ENCODE measurements around the gene VARS1.

The VARS1 gene

DNA sequence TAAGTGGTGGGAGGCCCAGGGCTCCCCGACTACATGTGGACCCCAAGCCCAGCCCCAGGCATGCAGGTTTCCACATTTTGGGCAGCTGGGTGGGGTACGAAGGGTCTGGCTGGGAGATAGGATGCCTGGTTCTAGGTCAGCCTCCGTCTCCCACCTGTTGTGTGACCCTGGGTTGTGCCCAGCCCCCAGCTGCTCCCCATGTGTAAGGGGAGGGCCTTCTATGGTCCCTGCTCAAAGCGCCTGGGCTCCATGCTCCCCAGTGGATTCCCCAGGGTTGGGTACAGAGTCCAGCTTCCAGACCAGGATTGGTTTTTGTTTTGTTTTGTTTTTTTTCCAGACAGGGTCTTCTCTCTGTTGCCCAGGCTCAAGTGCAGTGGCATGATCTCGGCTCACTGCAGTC, 17.4 kb downstream of the VARS1 start:
- Mint-ChIP-seq H3K36me3 (peaks cover 41 to 48% of the 10 kb centered on the region in 2 donors), H3K27me3 (no peaks in the 10 kb centered on the region), H3K27ac (no peak overlapping the region), H3K9me3 (no peaks in the 10 kb centered on the region), H3K4me3 (no peak overlapping the region), H3K4me1 (peaks cover 28 to 38% of the 10 kb centered on the region in 2 donors)
- no peak for DNase-seq
- no peak for ATAC-seq (replicated peaks)

DNA sequence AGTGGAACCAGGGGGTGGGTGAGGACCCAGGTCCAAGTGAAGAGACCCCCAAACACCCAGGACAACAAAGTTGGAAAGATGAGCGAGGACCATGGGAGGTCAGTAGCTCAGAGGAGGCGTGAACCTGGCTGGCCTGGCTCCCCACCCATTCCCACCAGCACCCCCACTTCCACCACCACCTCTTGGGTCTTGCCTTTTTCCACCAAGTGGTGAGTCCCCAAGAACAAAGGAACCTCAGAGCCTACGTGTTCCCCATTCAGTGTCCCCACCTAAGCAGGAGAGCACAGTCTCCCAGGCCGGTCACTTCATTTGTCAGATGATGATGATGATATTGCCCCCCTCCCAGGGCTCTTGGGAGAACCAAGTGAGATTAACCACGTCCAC, 17.9 kb downstream of the VARS1 start:
- DNase-seq (no peak), ATAC-seq (replicated peaks) (no peak)
- Mint-ChIP-seq H3K27ac (peak overlapping the region; percentile 93), H3K36me3 (peaks cover 35 to 45% of the 10 kb centered on the region in 2 donors), H3K9me3 (no peaks in the 10 kb centered on the region), H3K4me3 (peak overlapping the region; percentile 76 to 78), H3K27me3 (no peaks in the 10 kb centered on the region), H3K4me1 (peaks cover 29 to 42% of the 10 kb centered on the region in 2 donors)

DNA sequence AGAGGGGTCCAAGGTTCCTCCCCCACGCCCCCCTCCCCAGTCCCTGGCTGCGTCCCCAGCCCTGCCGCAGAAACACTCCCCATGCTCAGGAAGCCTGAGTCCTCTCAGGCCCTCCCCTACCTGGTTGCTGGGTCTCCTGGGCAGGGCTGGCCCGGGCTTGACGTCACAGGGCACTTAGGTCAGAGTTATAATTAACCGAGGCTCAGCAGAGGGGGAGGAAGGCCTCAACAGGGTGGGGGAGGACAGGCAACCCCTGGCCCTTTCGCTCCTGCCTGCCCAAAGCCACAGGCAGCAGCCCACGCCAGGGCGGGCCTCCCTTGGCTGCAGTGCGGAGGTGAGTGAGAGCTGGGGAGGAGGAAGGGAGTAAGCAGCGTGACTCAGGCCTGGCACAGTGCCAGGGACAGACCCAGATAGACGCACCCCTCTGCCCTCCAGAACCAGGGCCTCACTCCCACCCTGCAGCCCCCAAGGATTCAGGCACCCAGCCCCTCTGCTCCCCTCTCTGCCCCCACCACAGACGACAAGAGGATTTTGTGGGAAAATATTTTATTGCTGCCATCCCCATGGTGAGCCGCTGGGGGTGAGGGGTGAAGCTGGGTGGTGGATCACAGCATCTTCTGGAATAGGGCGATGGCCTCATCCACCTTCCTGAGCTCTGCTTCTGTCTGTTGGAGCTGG, 18.4 kb downstream of the VARS1 start, which contains the start of gene VWA7:
Gene VWA7 (minus strand): TSS at position 340 of the 678 bp plus-strand sequence. CDS start 549 bp downstream, outside the sequence.
- Mint-ChIP-seq H3K4me3 (peak within 1 kb of the TSS; percentile 76 to 78), H3K27ac (peak within 1 kb of the TSS; percentile 96), H3K36me3 (peaks cover 30 to 41% of the 10 kb centered on the region in 2 donors), H3K9me3 (no peaks in the 10 kb centered on the region), H3K27me3 (no peaks in the 10 kb centered on the region), H3K4me1 (peaks cover 29 to 43% of the 10 kb centered on the region in 2 donors)
- ATAC-seq (replicated peaks) (peak; percentile 91 to 93), DNase-seq (peak; percentile 88)

DNA sequence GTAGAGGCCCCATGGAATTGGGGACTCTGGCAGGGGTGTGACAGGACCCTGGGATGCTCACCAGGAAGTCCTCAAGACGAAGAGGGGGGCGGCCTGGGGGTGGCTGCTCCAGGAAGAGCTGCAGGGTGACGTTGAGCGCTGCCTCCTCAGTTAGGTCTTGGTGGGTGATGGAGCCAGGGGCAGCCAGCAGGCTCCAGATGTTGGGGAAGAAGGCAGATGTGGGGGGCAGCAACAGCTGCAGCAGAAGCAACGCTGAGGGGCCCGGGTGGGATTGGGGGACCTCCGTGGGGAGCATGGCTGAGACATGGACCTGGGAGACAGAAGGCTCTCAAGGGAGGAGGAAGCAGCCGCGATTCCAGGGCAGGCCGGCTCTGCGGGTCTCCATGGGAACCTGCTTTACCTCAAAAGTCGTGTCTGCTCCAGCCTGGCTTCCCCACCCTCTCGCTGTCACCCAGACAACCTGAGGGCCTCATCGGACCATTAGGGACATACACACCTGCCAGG, 19.0 kb downstream of the VARS1 start:
- Mint-ChIP-seq H3K27me3 (no peaks in the 10 kb centered on the region), H3K27ac (peak overlapping the region; percentile 96), H3K4me1 (peaks cover 29 to 43% of the 10 kb centered on the region in 2 donors), H3K4me3 (peak overlapping the region; percentile 76 to 78), H3K9me3 (no peaks in the 10 kb centered on the region), H3K36me3 (peaks cover 24 to 37% of the 10 kb centered on the region in 2 donors)
- ATAC-seq (replicated peaks) (peak; percentile 14 to 22), DNase-seq (no peak)

DNA sequence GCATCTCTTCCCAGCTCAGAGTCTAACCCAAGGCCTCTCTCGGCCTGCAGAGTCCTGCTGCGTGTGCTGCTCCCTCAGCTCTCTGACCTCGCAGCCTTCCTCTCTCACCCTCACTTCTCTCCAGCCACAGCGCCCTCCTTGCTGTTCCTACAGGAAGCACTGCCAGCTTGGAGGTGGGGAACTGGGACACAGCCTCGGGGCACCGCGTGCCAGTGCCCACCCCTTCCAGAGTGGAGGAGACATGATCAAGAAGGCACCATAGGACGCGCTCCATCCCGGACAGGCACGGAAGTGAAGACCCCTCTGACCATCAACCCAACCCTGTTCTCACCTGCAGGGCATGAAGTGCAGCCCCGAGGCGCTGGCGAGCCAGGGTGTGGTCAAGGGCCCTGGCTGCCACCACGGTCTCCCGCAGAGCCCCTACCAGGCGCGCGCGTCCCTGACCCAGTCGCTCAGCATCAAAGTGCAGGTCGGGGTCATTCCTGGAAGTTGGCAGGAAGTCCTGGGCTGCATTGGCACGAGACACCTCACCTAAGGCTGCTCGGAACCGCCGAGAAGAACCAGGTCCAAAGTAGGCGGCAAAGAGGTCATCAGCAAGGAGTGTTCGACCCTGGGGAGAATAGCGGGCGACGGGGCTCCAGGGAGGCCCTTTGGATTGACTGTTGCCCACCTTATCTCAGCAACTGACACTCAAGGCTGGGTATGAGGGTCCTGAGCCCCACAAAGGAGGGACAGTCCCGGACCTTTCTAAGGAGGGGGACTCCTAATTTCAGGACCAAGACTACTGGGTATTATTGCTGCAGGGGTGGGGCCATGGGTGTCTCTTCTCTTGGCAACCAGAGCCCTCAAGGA, 19.7 kb downstream of the VARS1 start:
- H3K27ac Mint-ChIP-seq = peak overlapping the region; percentile 96
- H3K36me3 Mint-ChIP-seq = peaks cover 20 to 33% of the 10 kb centered on the region in 2 donors
- no peak for DNase-seq
- peaks cover 29 to 39% of the 10 kb centered on the region in 2 donors for H3K4me1 Mint-ChIP-seq
- ATAC-seq (replicated peaks) = no peak
- no peaks in the 10 kb centered on the region for H3K27me3 Mint-ChIP-seq
- H3K4me3 Mint-ChIP-seq = peak overlapping the region; percentile 76 to 78
- no peaks in the 10 kb centered on the region for H3K9me3 Mint-ChIP-seq

DNA sequence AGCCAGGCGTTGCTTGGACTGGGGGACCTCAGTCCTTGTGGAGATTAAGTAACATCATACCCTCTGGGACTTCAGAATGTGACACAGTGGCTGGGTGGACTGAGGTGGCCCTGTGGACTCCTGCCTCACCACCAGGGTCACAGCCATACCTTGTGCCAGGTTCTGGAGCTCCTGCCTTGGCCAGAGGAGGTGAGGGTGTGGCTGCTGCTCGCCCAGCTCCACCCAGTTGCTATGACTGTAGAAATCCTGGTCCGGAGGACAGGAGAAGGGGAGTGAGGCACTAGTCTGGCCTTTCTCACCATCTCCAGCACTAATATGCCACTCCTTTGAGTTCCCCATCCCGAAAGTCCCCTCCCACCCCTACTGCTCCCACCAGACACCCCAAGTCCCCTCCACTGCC, 20.4 kb downstream of the VARS1 start:
- H3K9me3 Mint-ChIP-seq = no peaks in the 10 kb centered on the region
- peaks cover 13 to 26% of the 10 kb centered on the region in 2 donors for H3K36me3 Mint-ChIP-seq
- H3K4me3 Mint-ChIP-seq = no peak overlapping the region
- no peaks in the 10 kb centered on the region for H3K27me3 Mint-ChIP-seq
- H3K4me1 Mint-ChIP-seq = peaks cover 29 to 38% of the 10 kb centered on the region in 2 donors
- DNase-seq (no peak), ATAC-seq (replicated peaks) (no peak)
- H3K27ac Mint-ChIP-seq = peak overlapping the region; percentile 86

DNA sequence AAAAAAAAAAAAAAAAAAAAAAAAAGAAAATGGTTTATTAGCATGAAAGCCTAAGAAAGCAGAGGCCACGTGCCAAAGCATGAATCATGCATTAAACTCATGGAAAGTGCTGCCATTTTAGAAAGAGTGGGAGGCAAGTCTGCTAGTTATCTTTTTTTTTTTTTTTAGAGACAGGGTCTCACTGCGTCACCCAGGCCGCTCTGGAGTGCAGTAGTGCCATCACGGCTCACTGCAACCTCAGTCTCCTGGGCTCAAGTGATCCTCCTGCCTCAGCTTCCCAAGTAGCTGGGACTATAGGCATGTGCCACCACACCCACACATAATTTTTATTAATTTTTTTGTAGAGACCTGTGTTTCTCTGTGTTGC, 23.6 kb downstream of the VARS1 start:
- H3K4me3 Mint-ChIP-seq = no peak overlapping the region
- ATAC-seq (replicated peaks) (no peak), DNase-seq (no peak)
- H3K4me1 Mint-ChIP-seq = peaks cover 27 to 36% of the 10 kb centered on the region in 2 donors
- no peaks in the 10 kb centered on the region for H3K27me3 Mint-ChIP-seq
- no peaks in the 10 kb centered on the region for H3K9me3 Mint-ChIP-seq
- H3K36me3 Mint-ChIP-seq = peaks cover 0 to 12% of the 10 kb centered on the region in 2 donors
- H3K27ac Mint-ChIP-seq = no peak overlapping the region

DNA sequence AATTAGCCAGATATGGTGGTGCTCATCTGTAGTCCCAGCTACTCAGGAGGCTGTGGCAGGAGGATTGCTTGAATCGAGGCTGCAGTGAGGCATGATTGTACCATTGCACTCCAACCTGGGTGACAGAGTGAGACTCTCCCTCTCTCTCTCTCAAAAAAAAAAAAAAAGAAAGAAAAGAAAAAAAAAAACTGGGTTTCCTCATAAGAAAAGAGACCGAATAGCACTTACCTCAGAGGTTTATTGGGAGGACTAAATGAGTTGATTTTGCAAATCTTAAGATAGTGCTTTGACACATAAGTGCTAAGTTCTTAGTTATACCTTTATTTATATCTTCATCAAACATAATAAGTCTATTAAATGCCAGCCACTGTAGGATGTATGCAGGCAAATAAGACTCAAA, 24.7 kb downstream of the VARS1 start:
- no peak for ATAC-seq (replicated peaks)
- H3K36me3 Mint-ChIP-seq = peaks cover under 1 to 11% of the 10 kb centered on the region in 2 donors
- H3K9me3 Mint-ChIP-seq = no peaks in the 10 kb centered on the region
- DNase-seq = no peak
- peaks cover 22 to 25% of the 10 kb centered on the region in 2 donors for H3K4me1 Mint-ChIP-seq
- no peaks in the 10 kb centered on the region for H3K27me3 Mint-ChIP-seq
- no peak overlapping the region for H3K4me3 Mint-ChIP-seq
- no peak overlapping the region for H3K27ac Mint-ChIP-seq

DNA sequence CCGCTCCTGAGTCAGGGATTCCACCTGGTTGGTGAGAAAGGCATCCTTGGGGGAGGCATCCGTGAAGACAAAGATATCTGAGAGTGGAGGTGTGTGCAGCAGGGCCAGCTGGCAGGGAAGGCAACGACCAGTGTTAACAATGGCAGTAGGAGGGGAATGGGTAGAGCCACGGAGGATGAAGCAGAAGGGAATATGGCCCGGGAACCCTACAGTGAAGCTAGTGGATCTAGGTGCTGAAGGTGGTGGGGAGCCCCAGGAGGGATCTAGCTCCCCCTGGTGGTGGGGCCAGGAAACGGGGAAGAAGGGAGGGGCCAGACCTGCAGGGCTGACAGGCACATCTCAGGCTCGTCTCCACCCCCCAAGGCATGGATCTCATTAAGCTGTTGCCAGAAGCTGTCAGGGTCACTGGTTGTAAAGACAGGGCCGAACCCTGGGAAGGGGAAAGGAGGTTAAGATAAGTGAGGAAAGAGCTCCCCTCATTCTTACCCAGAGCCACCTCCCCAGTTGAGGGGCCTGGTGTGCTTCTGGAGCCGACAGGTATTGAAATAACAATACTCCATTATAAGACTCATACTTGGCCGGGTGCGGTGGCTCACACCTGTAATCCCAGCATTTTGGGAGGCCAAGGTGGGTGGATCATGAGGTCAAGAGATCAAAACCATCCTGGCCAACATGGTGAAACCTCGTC, 25.7 kb downstream of the VARS1 start:
- Mint-ChIP-seq H3K27me3 (no peaks in the 10 kb centered on the region), H3K4me1 (peaks cover 14 to 18% of the 10 kb centered on the region in 2 donors), H3K27ac (peak overlapping the region; percentile 17), H3K9me3 (no peaks in the 10 kb centered on the region), H3K4me3 (no peak overlapping the region), H3K36me3 (peaks cover 8 to 15% of the 10 kb centered on the region in 2 donors)
- DNase-seq (peak; percentile 55), ATAC-seq (replicated peaks) (peak; percentile 86 to 88)

DNA sequence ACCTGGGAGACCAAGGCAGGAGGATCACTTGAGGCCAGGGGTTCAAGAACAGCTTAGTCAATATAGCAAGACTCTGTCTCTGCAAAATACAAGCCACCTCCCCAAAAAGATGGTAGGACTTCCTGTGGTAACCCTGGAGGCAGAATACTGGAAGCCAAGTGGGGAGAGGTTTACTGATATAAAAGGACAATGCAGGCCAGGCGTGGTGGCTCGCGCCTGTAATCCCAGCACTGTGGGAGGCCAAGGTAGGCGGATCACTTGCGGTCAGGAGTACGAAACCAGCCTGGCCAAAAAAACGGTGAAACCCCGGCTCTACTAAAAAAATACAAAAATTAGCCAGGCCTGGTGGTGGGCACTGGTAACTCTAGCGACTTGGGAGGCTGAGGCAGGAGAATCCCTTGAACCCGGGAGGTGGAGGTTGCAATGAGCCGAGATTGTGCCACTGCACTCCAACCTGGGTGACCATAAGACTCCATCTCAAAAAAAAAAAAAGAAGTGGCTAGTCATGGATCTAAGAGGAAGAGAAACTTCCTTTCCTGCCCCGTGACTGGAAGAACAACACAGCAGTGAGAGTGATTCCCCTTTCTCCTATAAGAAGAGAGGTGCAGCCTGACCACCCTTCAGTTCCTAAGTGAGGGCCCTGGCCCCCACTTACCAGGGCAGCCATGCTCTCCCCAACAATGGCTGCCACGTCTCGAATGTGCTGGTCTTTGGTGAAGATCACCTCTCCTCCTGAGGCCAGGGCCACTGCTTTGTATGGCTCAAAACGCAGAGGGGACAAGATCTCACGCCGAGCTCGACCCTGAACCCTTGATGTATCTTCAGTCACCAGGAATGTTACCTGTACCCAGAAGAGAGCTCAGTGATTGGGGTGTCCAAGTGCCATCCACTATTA, 26.9 kb downstream of the VARS1 start:
- H3K27me3 Mint-ChIP-seq = no peaks in the 10 kb centered on the region
- peaks cover 10 to 18% of the 10 kb centered on the region in 2 donors for H3K4me1 Mint-ChIP-seq
- H3K4me3 Mint-ChIP-seq = no peak overlapping the region
- no peaks in the 10 kb centered on the region for H3K9me3 Mint-ChIP-seq
- ATAC-seq (replicated peaks) = no peak
- DNase-seq = no peak
- H3K36me3 Mint-ChIP-seq = peaks cover 10 to 24% of the 10 kb centered on the region in 2 donors
- H3K27ac Mint-ChIP-seq = no peak overlapping the region

DNA sequence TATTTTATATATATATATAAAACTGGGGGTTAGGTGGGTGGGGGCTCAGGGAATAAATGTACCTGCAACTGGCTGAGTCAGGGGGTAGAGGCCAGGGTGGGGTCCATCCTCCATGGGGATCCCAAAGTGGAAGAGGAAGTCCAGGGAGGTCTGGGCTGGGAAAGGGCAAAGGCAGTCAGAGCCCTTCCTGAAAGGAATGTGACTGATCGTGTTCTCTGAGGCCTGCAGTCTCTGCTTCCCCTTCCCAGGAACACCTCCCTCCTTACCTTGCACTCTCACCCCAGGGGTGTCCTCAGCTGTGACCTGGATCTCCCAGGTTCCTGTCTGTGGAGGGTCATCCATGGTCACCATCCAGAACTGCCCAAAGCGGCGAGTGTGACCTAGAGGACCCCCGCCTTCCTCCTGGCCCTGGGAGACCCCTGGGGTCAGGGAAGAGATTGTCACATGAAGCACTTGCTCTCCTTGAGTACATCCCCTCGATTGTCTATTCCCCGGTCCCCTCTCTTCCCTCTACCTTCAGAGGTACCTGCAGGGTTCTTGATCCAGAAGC, 28.4 kb downstream of the VARS1 start:
- H3K4me1 Mint-ChIP-seq = peaks cover 7 to 13% of the 10 kb centered on the region in 2 donors
- H3K36me3 Mint-ChIP-seq = peaks cover 14 to 27% of the 10 kb centered on the region in 2 donors
- ATAC-seq (replicated peaks) (no peak), DNase-seq (no peak)
- H3K27ac Mint-ChIP-seq = no peak overlapping the region
- H3K9me3 Mint-ChIP-seq = no peaks in the 10 kb centered on the region
- no peak overlapping the region for H3K4me3 Mint-ChIP-seq
- no peaks in the 10 kb centered on the region for H3K27me3 Mint-ChIP-seq

DNA sequence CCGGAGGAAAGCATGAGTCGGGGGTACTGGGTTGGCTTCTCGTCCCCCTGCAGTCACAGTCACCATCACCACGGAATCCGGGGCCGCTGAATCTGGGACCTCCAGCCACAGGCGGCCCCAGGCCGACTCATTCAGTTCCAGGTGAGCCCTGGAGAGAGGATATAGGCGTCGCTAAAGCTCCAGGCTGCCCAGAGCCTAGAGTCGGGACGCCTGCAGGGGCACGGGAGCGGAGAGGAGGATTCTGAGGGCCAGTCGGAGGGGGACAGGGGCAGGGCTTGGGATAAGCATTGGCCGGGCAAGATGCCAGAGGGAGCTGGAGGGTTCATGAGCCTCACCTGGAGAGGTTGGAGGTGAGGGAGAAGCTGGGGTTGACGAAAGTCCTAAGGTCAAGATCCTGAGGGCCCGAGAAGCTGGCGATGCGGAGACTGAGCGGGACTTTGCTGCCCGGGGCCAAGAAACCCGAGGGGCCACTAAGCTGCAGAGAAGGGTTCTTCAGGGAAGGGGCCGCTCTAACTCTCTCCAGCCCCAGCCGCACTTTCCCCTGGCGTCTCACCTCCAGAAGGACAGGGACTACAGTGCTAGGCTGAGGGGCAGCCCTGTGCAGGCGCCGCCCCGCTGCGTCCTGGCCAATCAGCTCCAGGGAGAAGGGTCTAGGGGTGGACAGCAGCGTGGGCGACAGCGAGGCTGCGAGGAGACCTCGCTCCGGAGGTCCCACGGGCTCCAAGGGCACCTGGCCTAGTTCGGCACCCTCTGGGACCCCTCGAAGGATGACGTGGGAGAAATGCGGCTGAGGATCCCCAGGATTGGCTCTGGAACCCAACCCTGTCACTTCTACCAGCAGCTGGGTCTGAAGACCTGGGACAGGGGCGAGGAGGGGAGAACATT, 29.4 kb downstream of the VARS1 start:
- no peak overlapping the region for H3K4me3 Mint-ChIP-seq
- peaks cover 19 to 34% of the 10 kb centered on the region in 2 donors for H3K36me3 Mint-ChIP-seq
- ATAC-seq (replicated peaks) (no peak), DNase-seq (no peak)
- H3K27ac Mint-ChIP-seq = no peak overlapping the region
- no peaks in the 10 kb centered on the region for H3K9me3 Mint-ChIP-seq
- H3K4me1 Mint-ChIP-seq = peaks cover 7 to 13% of the 10 kb centered on the region in 2 donors
- no peaks in the 10 kb centered on the region for H3K27me3 Mint-ChIP-seq

All from stimulated activated naive B cell treated with anti-CD40 and anti-IgM and Interleukin-4, amounts not matched to agents 10 μg/mL and 1 μg/mL and 100 μg/mL, for 72 hours (primary cell).